NCI-H146 treated with DMSO at 0.1 percent for 48 hours (cell line): Measurements from ENCODE around the gene TCF15.

Experiments
- DNase-seq: peaks from one replicate; lab custom pipeline; 2025; ENCODE audit not compliant: unreplicated experiment; lab: John Stamatoyannopoulos, UW

Gene TCF15

DNA sequence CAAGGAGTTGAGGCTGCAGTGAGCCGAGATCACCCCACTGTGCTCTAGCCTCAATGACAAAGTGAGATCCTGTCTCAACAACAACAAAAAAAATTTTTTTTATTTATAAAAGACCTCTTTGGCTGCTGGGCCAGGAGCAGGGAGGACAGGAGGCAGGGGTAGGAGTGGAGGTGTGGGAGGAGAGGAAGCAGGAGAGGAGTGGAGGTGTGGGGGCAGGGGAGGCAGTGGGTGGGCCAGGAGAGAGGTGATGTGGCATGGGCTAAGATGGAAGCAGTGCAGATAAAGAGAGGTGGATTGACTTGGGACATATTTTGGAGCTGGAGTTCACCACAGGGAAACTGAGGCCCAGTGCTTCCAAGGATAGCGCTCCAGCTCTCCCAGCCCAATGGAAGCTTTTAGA is 53.1 kb downstream of the TCF15 start:
- no peak for DNase-seq

DNA sequence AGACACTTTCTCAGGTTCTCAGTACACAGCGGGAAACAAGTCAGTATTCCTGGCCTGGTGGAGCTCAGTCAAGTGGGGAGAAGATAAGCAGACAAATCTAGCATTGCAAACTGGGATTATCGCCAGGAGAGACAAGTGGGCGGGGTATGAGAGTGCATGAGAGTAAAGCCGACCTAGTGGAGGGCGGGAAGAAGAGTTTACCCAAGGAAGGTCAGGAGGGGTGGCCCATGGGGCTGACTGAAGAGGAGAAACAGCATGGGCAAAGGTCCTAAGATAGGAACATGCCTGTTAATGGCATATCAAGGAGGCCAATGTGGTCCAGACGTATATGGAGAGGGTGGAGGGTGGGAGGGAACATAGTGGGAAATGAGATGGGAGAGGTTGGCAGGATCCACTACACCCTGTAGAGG is 54.1 kb downstream of the TCF15 start:
- DNase-seq = no peak
